A549 (cell line): ENCODE data around the gene ASCL5.

Experiments
- CEBPB ChIP-seq, 2 experiments: fragments of >200 bp in 1 of 2; sonication (Bioruptor Twin) in 1 of 2; formaldehyde crosslinking in 1 of 2; IDR thresholded peaks; 2 replicates each; pipeline ENCODE4 v1.6.1; 2012 to 2016
- CHD2 ChIP-seq: fragments of 150-350 bp; IDR thresholded peaks from 2 replicates; pipeline ENCODE4 v1.6.1; 2014; ENCODE audit warnings: low read length; ENCODE audit not compliant: partially characterized antibody
- EHF ChIP-seq: fragments of 250-450 bp; sonication (Bioruptor Pico); IDR thresholded peaks from 2 replicates; pipeline ENCODE4 v1.5.0; 2020; ENCODE audit warnings: mild to moderate bottlenecking
- HOXB5 ChIP-seq: fragments of 250-450 bp; sonication (Bioruptor Pico); IDR thresholded peaks from 2 replicates; pipeline ENCODE4 v1.5.0; 2020; ENCODE audit warnings: mild to moderate bottlenecking, moderate library complexity
- JUN ChIP-seq, 2 experiments: fragments of >200 bp; sonication (Bioruptor Twin); formaldehyde crosslinking; IDR thresholded peaks; 2 replicates in 1 of 2; 3 replicates in 1 of 2; pipeline ENCODE4 v1.6.1; 2016 to 2017
- KDM1A ChIP-seq: fragments of 200-600 bp; sonication (generic); IDR thresholded peaks from 2 replicates; pipeline ENCODE4 v1.6.1; 2016; ENCODE audit warnings: low read depth, mild to moderate bottlenecking
- MAZ ChIP-seq: fragments of 150-350 bp; IDR thresholded peaks from 2 replicates; pipeline ENCODE4 v1.6.1; 2014; ENCODE audit warnings: antibody characterized with exemption, low read depth, low read length, borderline replicate concordance
- POLR2A ChIP-seq: IDR thresholded peaks from 2 replicates; pipeline ENCODE4 v1.6.1; 2012; ENCODE audit warnings: mild to moderate bottlenecking, low read length
- TF ChIP-seq, protein P1 (sequence below): IDR thresholded peaks from 2 replicates; pipeline ENCODE4 v1.6.1; 2012
- TF ChIP-seq, protein P2 (sequence below): fragments of >200 bp; sonication (Bioruptor Twin); formaldehyde crosslinking; IDR thresholded peaks from 3 replicates; pipeline ENCODE4 v1.5.1; 2016
- TF ChIP-seq, protein P3 (sequence below): fragments of 250-450 bp; sonication (Bioruptor Pico); IDR thresholded peaks from 2 replicates; pipeline ENCODE4 v1.5.0; 2021; ENCODE audit warnings: mild to moderate bottlenecking, moderate library complexity, borderline replicate concordance

DNA sequence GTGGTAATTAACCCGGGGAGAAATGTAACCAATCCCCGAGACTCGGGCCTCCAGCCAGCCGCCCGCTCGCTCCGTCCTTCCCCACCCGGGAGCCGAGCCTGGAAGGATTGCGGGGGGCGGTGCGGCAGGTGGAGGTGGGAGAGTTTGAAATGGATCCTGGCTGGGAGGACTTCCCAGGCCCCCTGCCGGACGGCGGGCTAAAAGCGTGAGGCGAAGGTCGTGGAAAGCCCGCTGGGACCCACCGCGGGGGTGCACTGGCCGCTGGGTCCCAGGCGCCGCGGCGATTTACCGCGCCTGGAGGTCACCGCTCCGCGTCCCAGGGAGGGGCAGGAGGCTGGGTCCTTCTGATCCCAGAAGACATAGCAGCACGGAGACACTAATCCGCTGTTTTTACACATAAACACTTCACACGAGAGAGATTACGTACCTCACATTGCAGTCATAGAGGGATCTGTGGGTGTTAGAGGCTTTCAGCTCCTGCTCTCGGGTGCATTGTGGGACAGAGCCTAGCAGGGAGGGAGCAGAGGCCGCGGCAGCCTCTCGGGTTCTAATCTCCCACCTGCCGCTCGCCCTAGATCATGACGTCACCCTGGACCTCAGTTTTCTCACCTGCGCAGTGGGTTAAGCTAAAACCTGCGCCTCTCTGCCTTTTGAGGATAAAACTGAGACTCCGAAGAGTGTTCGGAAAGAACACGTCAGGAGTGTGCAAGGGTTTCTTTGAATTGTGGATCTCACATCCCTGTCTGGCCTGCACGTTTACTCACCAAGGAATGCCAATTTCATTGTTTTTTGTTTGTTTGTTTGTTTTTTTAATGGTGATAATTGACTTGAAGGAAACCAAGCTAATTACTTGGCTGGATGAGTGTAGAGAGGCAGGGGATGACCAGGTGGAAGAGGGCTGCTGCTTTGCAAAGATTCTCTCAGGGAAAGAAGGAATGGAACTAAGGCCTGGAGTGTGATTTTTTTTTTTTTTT lies 44.4 kb upstream of the ASCL5 start:
- peak; percentile 95 for TF ChIP-seq KDM1A
- no peak for TF ChIP-seq POLR2A
- TF ChIP-seq, protein P1, sequence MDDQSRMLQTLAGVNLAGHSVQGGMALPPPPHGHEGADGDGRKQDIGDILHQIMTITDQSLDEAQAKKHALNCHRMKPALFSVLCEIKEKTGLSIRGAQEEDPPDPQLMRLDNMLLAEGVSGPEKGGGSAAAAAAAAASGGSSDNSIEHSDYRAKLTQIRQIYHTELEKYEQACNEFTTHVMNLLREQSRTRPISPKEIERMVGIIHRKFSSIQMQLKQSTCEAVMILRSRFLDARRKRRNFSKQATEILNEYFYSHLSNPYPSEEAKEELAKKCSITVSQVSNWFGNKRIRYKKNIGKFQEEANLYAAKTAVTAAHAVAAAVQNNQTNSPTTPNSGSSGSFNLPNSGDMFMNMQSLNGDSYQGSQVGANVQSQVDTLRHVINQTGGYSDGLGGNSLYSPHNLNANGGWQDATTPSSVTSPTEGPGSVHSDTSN = no peak
- TF ChIP-seq, protein P2, sequence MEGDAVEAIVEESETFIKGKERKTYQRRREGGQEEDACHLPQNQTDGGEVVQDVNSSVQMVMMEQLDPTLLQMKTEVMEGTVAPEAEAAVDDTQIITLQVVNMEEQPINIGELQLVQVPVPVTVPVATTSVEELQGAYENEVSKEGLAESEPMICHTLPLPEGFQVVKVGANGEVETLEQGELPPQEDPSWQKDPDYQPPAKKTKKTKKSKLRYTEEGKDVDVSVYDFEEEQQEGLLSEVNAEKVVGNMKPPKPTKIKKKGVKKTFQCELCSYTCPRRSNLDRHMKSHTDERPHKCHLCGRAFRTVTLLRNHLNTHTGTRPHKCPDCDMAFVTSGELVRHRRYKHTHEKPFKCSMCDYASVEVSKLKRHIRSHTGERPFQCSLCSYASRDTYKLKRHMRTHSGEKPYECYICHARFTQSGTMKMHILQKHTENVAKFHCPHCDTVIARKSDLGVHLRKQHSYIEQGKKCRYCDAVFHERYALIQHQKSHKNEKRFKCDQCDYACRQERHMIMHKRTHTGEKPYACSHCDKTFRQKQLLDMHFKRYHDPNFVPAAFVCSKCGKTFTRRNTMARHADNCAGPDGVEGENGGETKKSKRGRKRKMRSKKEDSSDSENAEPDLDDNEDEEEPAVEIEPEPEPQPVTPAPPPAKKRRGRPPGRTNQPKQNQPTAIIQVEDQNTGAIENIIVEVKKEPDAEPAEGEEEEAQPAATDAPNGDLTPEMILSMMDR = 0 out of 3 replicates have a peak, but pooled peaks have one; percentile 15
- TF ChIP-seq HOXB5 (CRISPR knock-in tag) = no peak
- TF ChIP-seq MAZ = no peak
- TF ChIP-seq JUN (IDR thresholded peaks at IDR 0.05) = peak in 1 of 2 experiments; percentile 69; a peak in 2 of 5 replicates
- TF ChIP-seq, protein P3, sequence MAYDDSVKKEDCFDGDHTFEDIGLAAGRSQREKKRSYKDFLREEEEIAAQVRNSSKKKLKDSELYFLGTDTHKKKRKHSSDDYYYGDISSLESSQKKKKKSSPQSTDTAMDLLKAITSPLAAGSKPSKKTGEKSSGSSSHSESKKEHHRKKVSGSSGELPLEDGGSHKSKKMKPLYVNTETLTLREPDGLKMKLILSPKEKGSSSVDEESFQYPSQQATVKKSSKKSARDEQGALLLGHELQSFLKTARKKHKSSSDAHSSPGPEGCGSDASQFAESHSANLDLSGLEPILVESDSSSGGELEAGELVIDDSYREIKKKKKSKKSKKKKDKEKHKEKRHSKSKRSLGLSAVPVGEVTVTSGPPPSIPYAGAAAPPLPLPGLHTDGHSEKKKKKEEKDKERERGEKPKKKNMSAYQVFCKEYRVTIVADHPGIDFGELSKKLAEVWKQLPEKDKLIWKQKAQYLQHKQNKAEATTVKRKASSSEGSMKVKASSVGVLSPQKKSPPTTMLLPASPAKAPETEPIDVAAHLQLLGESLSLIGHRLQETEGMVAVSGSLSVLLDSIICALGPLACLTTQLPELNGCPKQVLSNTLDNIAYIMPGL (CRISPR knock-in tag) = no peak
- no peak for TF ChIP-seq CEBPB (IDR thresholded peaks at IDR 0.05)
- TF ChIP-seq CHD2 = no peak
- TF ChIP-seq EHF (CRISPR knock-in tag) = no peak
